IMR-90 (cell line): ENCODE results near the gene TICAM2. TPM values are rescaled to one million over a fixed set of nuclear protein-coding genes. Genes with fewer than 3 reads are reported as not detected.

Source experiments
- ATAC-seq: fragments of 200-7000 bp; cut with Tn5 transposase; 2 replicates; pipeline ENCODE4 v1.9.1; 2020; ENCODE audit warnings: low read depth, mild to moderate bottlenecking, moderate library complexity
- BruUV-seq: library from RNA; stranded (reverse); fragments of 400-500 nt; replicated peaks from 2 replicates; lab custom pipeline; 2021; lab: Mats Ljungman, UMichigan
- CTCF ChIA-PET: fragments of 300-600 bp; formaldehyde crosslinking; extraction: SDS; loops from one replicate; lab custom pipeline; 2021; ENCODE audit warnings: antibody characterized with exemption; lab: Yijun Ruan, JAX
- POLR2A ChIA-PET: fragments of 300-600 bp; sonication (Branson Sonifier 250); formaldehyde crosslinking; loops from one replicate; lab custom pipeline; 2022; ENCODE audit warnings: antibody characterized with exemption; ENCODE audit not compliant: unreplicated experiment; lab: Charles Lee
- DNase-seq: peaks from one replicate; pipeline ENCODE4 v3.0.0; 2013
- H2AFZ ChIP-seq: replicated peaks from 2 replicates; pipeline ENCODE3; 2013; ENCODE audit warnings: low read length, mild to moderate bottlenecking; ENCODE audit not compliant: poor library complexity
- H2AK5ac ChIP-seq: 2 replicates; pipeline ENCODE4 v1.6.1; 2013; ENCODE audit warnings: low read depth, low read length, inconsistent platforms
- H2AK9ac ChIP-seq: replicated peaks from 2 replicates; pipeline ENCODE3; 2013; ENCODE audit warnings: mild to moderate bottlenecking, low read depth, low read length, moderate library complexity; ENCODE audit not compliant: poor library complexity
- H2BK120ac ChIP-seq: 2 replicates; pipeline ENCODE4 v1.6.1; 2013; ENCODE audit warnings: low read depth, low read length, inconsistent platforms
- H2BK15ac ChIP-seq: 3 replicates; pipeline ENCODE4 v1.6.1; 2013; ENCODE audit warnings: low read depth, low read length, inconsistent platforms
- H2BK20ac ChIP-seq: 2 replicates; pipeline ENCODE4 v1.6.1; 2013; ENCODE audit warnings: low read depth, mild to moderate bottlenecking, inconsistent platforms, low read length, moderate library complexity
- H2BK5ac ChIP-seq: 2 replicates; pipeline ENCODE4 v1.6.1; 2013; ENCODE audit warnings: mild to moderate bottlenecking, low read depth, low read length, inconsistent platforms; ENCODE audit not compliant: poor library complexity, severe bottlenecking
- H3K14ac ChIP-seq: replicated peaks from 2 replicates; pipeline ENCODE4 v1.6.1; 2013; ENCODE audit warnings: low read depth, low read length, inconsistent platforms
- H3K18ac ChIP-seq: 2 replicates; pipeline ENCODE4 v1.6.1; 2013; ENCODE audit warnings: low read depth, low read length, control low read depth
- H3K23ac ChIP-seq: 2 replicates; pipeline ENCODE4 v1.6.1; 2013; ENCODE audit warnings: low read depth, low read length, inconsistent platforms
- H3K27ac ChIP-seq: 2 replicates; pipeline ENCODE4 v1.5.1; 2013; ENCODE audit warnings: mild to moderate bottlenecking, control low read depth, low read length; ENCODE audit not compliant: insufficient read depth
- H3K27me3 ChIP-seq: 2 replicates; pipeline ENCODE4 v1.6.1; 2013; ENCODE audit warnings: low read length; ENCODE audit not compliant: control insufficient read depth, insufficient read depth
- H3K36me3 ChIP-seq: 2 replicates; pipeline ENCODE4 v1.6.1; 2013; ENCODE audit warnings: low read length, mixed read lengths; ENCODE audit not compliant: control insufficient read depth, insufficient read depth
- H3K4ac ChIP-seq: 2 replicates; pipeline ENCODE4 v1.6.1; 2013; ENCODE audit warnings: low read depth, low read length, inconsistent platforms
- H3K4me1 ChIP-seq: 2 replicates; pipeline ENCODE4 v1.6.1; 2013; ENCODE audit warnings: low read length, mixed read lengths; ENCODE audit not compliant: control insufficient read depth, insufficient read depth
- H3K4me2 ChIP-seq: 2 replicates; pipeline ENCODE4 v1.6.1; 2013; ENCODE audit warnings: low read depth, mild to moderate bottlenecking, control low read depth, low read length, moderate library complexity
- H3K4me3 ChIP-seq: 2 replicates; pipeline ENCODE4 v1.5.1; 2013; ENCODE audit warnings: low read depth, mild to moderate bottlenecking, control low read depth, low read length, moderate library complexity; ENCODE audit not compliant: insufficient read depth
- H3K56ac ChIP-seq: 2 replicates; pipeline ENCODE4 v1.6.1; 2013; ENCODE audit warnings: low read length, inconsistent platforms; ENCODE audit not compliant: insufficient read depth; ENCODE audit errors: extremely low read depth
- H3K79me1 ChIP-seq, 2 experiments: 2 replicates each; pipeline ENCODE4 v1.6.1; 2013; ENCODE audit warnings: low read length in 2 of 2, inconsistent platforms in 1 of 2, low read depth in 1 of 2
- H3K9ac ChIP-seq: 2 replicates; pipeline ENCODE4 v1.6.1; 2013; ENCODE audit warnings: low read depth, low read length, control low read depth
- H3K9me1 ChIP-seq: 2 replicates; pipeline ENCODE4 v1.6.1; 2013; ENCODE audit warnings: low read length, inconsistent platforms; ENCODE audit not compliant: insufficient read depth
- H3K9me3 ChIP-seq: 2 replicates; pipeline ENCODE4 v1.6.1; 2013; ENCODE audit warnings: low read length; ENCODE audit not compliant: control insufficient read depth, insufficient read depth
- H4K20me1 ChIP-seq: 2 replicates; pipeline ENCODE4 v1.6.1; 2013; ENCODE audit warnings: low read length, inconsistent platforms; ENCODE audit not compliant: insufficient read depth
- H4K5ac ChIP-seq: 2 replicates; pipeline ENCODE4 v1.6.1; 2013; ENCODE audit warnings: mild to moderate bottlenecking, low read depth, low read length, control low read depth
- H4K8ac ChIP-seq, 2 experiments: 2 replicates each; pipeline ENCODE4 v1.6.1; 2013; ENCODE audit warnings: low read depth in 2 of 2, low read length in 2 of 2, control low read depth in 1 of 2, inconsistent platforms in 1 of 2
- H4K91ac ChIP-seq: 2 replicates; pipeline ENCODE4 v1.6.1; 2013; ENCODE audit warnings: low read depth, low read length, inconsistent platforms; ENCODE audit not compliant: insufficient read depth
- BHLHE40 ChIP-seq: fragments of 150-350 bp; IDR thresholded peaks from 2 replicates; pipeline ENCODE4 v1.6.1; 2016; ENCODE audit warnings: mild to moderate bottlenecking, low read depth, low read length
- CEBPB ChIP-seq: IDR thresholded peaks from 2 replicates; pipeline ENCODE4 v1.6.1; 2012; ENCODE audit warnings: low read depth, low read length, improper control_type of control experiment
- CHD1 ChIP-seq: IDR thresholded peaks from 2 replicates; pipeline ENCODE4 v1.6.1; 2012; ENCODE audit warnings: low read depth, low read length, improper control_type of control experiment
- FOS ChIP-seq: fragments of 150-350 bp; IDR thresholded peaks from 2 replicates; pipeline ENCODE4 v1.6.1; 2016; ENCODE audit warnings: low read depth, low read length
- MAFK ChIP-seq: IDR thresholded peaks from 2 replicates; pipeline ENCODE4 v1.6.1; 2012; ENCODE audit warnings: low read depth, low read length, improper control_type of control experiment
- MAZ ChIP-seq: IDR thresholded peaks from 2 replicates; pipeline ENCODE4 v1.6.1; 2012; ENCODE audit warnings: low read depth, mild to moderate bottlenecking, low read length, improper control_type of control experiment, moderate library complexity, borderline replicate concordance
- MXI1 ChIP-seq: IDR thresholded peaks from 2 replicates; pipeline ENCODE4 v1.6.1; 2012; ENCODE audit warnings: low read depth, mild to moderate bottlenecking, low read length, moderate library complexity, borderline replicate concordance
- NFE2L2 ChIP-seq: fragments of 150-350 bp; IDR thresholded peaks from 2 replicates; pipeline ENCODE4 v1.6.1; 2016; ENCODE audit warnings: low read depth, mild to moderate bottlenecking, low read length
- POLR2A ChIP-seq: IDR thresholded peaks from 2 replicates; pipeline ENCODE4 v1.6.1; 2012; ENCODE audit warnings: mild to moderate bottlenecking, low read depth, low read length
- RAD21 ChIP-seq: IDR thresholded peaks from 2 replicates; pipeline ENCODE4 v1.6.1; 2012; ENCODE audit warnings: low read length, improper control_type of control experiment
- RCOR1 ChIP-seq: IDR thresholded peaks from 2 replicates; pipeline ENCODE4 v1.6.1; 2012; ENCODE audit warnings: mild to moderate bottlenecking, low read length, improper control_type of control experiment; ENCODE audit not compliant: insufficient replicate concordance
- RFX5 ChIP-seq: IDR thresholded peaks from 2 replicates; pipeline ENCODE4 v1.8.0; 2012; ENCODE audit warnings: low read depth, mild to moderate bottlenecking, low read length, moderate library complexity
- SMC3 ChIP-seq: fragments of 150-350 bp; IDR thresholded peaks from 2 replicates; pipeline ENCODE4 v1.6.1; 2016; ENCODE audit warnings: low read depth, mild to moderate bottlenecking, antibody characterized with exemption, low read length, moderate library complexity
- USF2 ChIP-seq: fragments of 150-350 bp; IDR thresholded peaks from 2 replicates; pipeline ENCODE4 v1.6.1; 2017; ENCODE audit warnings: mild to moderate bottlenecking, antibody characterized with exemption, low read length, low read depth
- WGBS, 2 experiments: methylation state at CpG; one replicate each; pipeline versions ENCODE4 v1.1.5 to v1.1.7; 2013; ENCODE audit warnings: missing lambda C conversion rate in 2 of 2; ENCODE audit not compliant: insufficient read length in 1 of 2; ENCODE audit errors: extremely low coverage in 2 of 2; 5-methylcytosine and 5-hydroxymethylcytosine counted together
- dilution Hi-C: fragments of 300-500 bp; cut with HindIII; formaldehyde crosslinking; loops from one replicate; pipeline ENCODE4 v1.14.3; 2018; ENCODE audit warnings: low sequenced_read_pairs; ENCODE audit not compliant: unreplicated experiment
- in situ Hi-C: fragments of 300-500 bp; cut with MboI; formaldehyde crosslinking; loops from 3 replicates; pipeline ENCODE4 v1.14.3; 2019; ENCODE audit warnings: low sequenced_read_pairs, inconsistent platforms, mixed read lengths
- intact Hi-C: fragments of 100-400 bp; cut with micrococcal nuclease; formaldehyde crosslinking; loops from 2 replicates; pipeline ENCODE4 v1.10.0; 2022
- polyA plus RNA-seq, 3 experiments: library from polyadenylated mRNA; depleted of rRNA; stranded (reverse); fragments of >200 nt; gene quantifications; 2 replicates each; pipeline ENCODE4 v1.2.3, GENCODE V29; 2012; ENCODE audit warnings: low replicate concordance in 1 of 3
- total RNA-seq: library from RNA; depleted of rRNA; stranded (reverse); fragments of >200 nt; gene quantifications from 2 replicates; pipeline ENCODE4 v1.2.3, GENCODE V29; 2012
- TF ChIP-seq, protein P1 (sequence below): conservative IDR thresholded peaks from 2 replicates; pipeline ENCODE4 v1.5.1; 2012; ENCODE audit warnings: mild to moderate bottlenecking, low read depth, low read length, improper control_type of control experiment
- TF ChIP-seq, protein P2 (sequence below): fragments of 150-350 bp; IDR thresholded peaks from 2 replicates; pipeline ENCODE4 v1.6.1; 2016; ENCODE audit warnings: low read depth, mild to moderate bottlenecking, low read length, moderate library complexity, borderline replicate concordance

The TICAM2 gene
- total and polyA plus RNA-seq, 2 of the 4 experiments (the other 2 are of a cell fraction), result 2.9 to 4.3 TPM

DNA sequence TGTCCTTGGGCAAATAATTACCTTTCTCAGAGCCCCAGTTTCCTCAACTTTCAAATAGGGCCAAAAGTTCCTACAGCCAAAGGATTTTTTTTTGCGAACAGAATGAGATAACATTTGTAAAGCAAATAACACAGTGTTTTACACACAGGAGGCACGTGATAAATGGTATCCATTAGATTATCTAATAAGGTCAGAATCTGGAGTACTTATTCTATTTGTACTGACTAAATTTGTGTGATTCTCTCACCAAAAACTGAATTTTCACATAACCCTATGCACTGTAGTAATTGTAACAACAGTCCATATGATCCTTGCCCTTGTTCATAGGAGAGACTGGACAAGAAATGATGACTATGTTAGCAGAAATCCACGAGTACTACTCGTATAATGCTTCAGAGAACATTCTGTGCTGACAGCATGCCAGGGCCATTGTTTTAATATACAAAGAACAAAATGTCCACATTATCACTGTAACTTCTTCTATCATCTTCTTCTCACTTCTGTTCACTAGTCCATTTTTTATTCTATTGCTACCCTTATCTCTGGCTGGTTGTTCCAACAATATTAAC, 43.8 kb downstream of the TICAM2 start:
- H3K14ac ChIP-seq, result peak overlapping the region; percentile 78; the same call in 1 of the 2 replicates
- no peak overlapping the region for H2AFZ ChIP-seq
- no peak overlapping the region for H4K5ac ChIP-seq
- no peaks in the 10 kb centered on the region for H3K27me3 ChIP-seq
- peaks cover 9% of the 10 kb centered on the region for H3K4me1 ChIP-seq
- intact Hi-C loops (no loop called here), dilution Hi-C loops (no loop called here), in situ Hi-C loops (no loop called here)
- no peak overlapping the region for H3K4me2 ChIP-seq
- peak; percentile 37 for DNase-seq
- no peak for ATAC-seq
- H4K20me1 ChIP-seq, result no peaks in the 10 kb centered on the region
- TF ChIP-seq SMC3, result no peak
- no peak for TF ChIP-seq MXI1
- no peak for TF ChIP-seq FOS
- TF ChIP-seq MAZ, result no peak
- TF ChIP-seq, protein P1, sequence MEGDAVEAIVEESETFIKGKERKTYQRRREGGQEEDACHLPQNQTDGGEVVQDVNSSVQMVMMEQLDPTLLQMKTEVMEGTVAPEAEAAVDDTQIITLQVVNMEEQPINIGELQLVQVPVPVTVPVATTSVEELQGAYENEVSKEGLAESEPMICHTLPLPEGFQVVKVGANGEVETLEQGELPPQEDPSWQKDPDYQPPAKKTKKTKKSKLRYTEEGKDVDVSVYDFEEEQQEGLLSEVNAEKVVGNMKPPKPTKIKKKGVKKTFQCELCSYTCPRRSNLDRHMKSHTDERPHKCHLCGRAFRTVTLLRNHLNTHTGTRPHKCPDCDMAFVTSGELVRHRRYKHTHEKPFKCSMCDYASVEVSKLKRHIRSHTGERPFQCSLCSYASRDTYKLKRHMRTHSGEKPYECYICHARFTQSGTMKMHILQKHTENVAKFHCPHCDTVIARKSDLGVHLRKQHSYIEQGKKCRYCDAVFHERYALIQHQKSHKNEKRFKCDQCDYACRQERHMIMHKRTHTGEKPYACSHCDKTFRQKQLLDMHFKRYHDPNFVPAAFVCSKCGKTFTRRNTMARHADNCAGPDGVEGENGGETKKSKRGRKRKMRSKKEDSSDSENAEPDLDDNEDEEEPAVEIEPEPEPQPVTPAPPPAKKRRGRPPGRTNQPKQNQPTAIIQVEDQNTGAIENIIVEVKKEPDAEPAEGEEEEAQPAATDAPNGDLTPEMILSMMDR, result no peak
- TF ChIP-seq USF2, result no peak
- TF ChIP-seq, protein P2, sequence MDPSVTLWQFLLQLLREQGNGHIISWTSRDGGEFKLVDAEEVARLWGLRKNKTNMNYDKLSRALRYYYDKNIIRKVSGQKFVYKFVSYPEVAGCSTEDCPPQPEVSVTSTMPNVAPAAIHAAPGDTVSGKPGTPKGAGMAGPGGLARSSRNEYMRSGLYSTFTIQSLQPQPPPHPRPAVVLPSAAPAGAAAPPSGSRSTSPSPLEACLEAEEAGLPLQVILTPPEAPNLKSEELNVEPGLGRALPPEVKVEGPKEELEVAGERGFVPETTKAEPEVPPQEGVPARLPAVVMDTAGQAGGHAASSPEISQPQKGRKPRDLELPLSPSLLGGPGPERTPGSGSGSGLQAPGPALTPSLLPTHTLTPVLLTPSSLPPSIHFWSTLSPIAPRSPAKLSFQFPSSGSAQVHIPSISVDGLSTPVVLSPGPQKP, result no peak
- no peak for TF ChIP-seq CHD1
- no peak for TF ChIP-seq MAFK
- no peak for TF ChIP-seq RFX5
- no peak for TF ChIP-seq CEBPB
- TF ChIP-seq BHLHE40, result no peak
- TF ChIP-seq RAD21, result no peak
- TF ChIP-seq NFE2L2, result no peak
- no peak for TF ChIP-seq RCOR1
- no peak for TF ChIP-seq POLR2A
- H2BK20ac ChIP-seq, result peak overlapping the region; percentile 51; the same call in 1 of the 2 replicates
- H3K4ac ChIP-seq, result no peak overlapping the region; the same call in 1 of the 2 replicates
- no peak overlapping the region for H3K18ac ChIP-seq
- peak overlapping the region; percentile 42; the same call in 1 of the 2 replicates for H2BK120ac ChIP-seq
- no peak overlapping the region for H2BK15ac ChIP-seq
- no peak overlapping the region for H3K56ac ChIP-seq
- peaks cover 7% of the 10 kb centered on the region for H3K9me1 ChIP-seq
- H3K27ac ChIP-seq, result no peak overlapping the region
- H3K23ac ChIP-seq, result peak overlapping the region; percentile 32; the same call in 1 of the 2 replicates
- no TSS peak for BruUV-seq
- H4K91ac ChIP-seq, result no peak overlapping the region
- no peaks in the 10 kb centered on the region for H3K9me3 ChIP-seq
- ChIA-PET POLR2A (no interaction called here), CTCF (no interaction called here)
- no peaks in the 10 kb centered on the region for H3K79me1 ChIP-seq
- no peak overlapping the region for H2AK9ac ChIP-seq
- peak overlapping the region in 1 of 2 experiments; percentile 11; a peak in 1 of 4 replicates for H4K8ac ChIP-seq
- H3K9ac ChIP-seq, result no peak overlapping the region
- peak overlapping the region; percentile 8; the same call in 1 of the 2 replicates for H2AK5ac ChIP-seq
- peak overlapping the region; percentile 38 for H2BK5ac ChIP-seq
- no peaks in the 10 kb centered on the region for H3K36me3 ChIP-seq
- no peak overlapping the region for H3K4me3 ChIP-seq
- WGBS, 2 experiments, result 30% methylated on average over 2 of the region's 4 CpGs; no CpG with 5 or more reads in 1 of the 2 experiments
